HepG2 (cell line): ENCODE data around the gene KHK. TPM values are rescaled to one million over a fixed set of nuclear protein-coding genes. Genes with fewer than 3 reads are reported as not detected.

ENCODE experiments used
- CENPT ChIP-seq: sonication (generic); formaldehyde crosslinking; IDR thresholded peaks from 2 replicates; pipeline ENCODE4 v1.8.0; 2022; ENCODE audit warnings: low read depth, mild to moderate bottlenecking, moderate library complexity, missing genetic modification reagents
- HMGXB3 ChIP-seq: sonication (generic); formaldehyde crosslinking; IDR thresholded peaks from 2 replicates; pipeline ENCODE4 v1.4.0; 2020; ENCODE audit warnings: missing genetic modification reagents, borderline replicate concordance
- HOXA9 ChIP-seq: sonication (generic); formaldehyde crosslinking; IDR thresholded peaks from 2 replicates; pipeline ENCODE4 v1.8.1; 2022; ENCODE audit warnings: missing genetic modification reagents, mild to moderate bottlenecking, moderate library complexity, borderline replicate concordance
- MAZ ChIP-seq, 2 experiments: sonication (generic) in 1 of 2; formaldehyde crosslinking in 1 of 2; IDR thresholded peaks; 2 replicates each; pipeline versions ENCODE4 v1.5.0 to v1.6.1; 2012 to 2020; ENCODE audit warnings: low read depth in 2 of 2, mild to moderate bottlenecking in 2 of 2, borderline replicate concordance in 1 of 2, improper control_type of control experiment in 1 of 2, low read length in 1 of 2, missing genetic modification reagents in 1 of 2, moderate library complexity in 1 of 2
- NFIB ChIP-seq: sonication (generic); formaldehyde crosslinking; IDR thresholded peaks from 2 replicates; pipeline ENCODE4 v1.9.0; 2021; ENCODE audit warnings: missing genetic modification reagents, mild to moderate bottlenecking, borderline replicate concordance
- PRDM15 ChIP-seq: sonication (generic); formaldehyde crosslinking; IDR thresholded peaks from 2 replicates; pipeline ENCODE4 v1.4.0; 2020; ENCODE audit warnings: missing genetic modification reagents
- RCOR2 ChIP-seq: IDR thresholded peaks from 2 replicates; pipeline ENCODE4 v1.6.1; 2016; ENCODE audit warnings: missing biosample characterization, missing genetic modification reagents
- SAFB2 ChIP-seq: sonication (generic); formaldehyde crosslinking; IDR thresholded peaks from 2 replicates; pipeline ENCODE4 v1.5.1; 2020; ENCODE audit warnings: missing genetic modification reagents, low read depth, mild to moderate bottlenecking, borderline replicate concordance
- SRF ChIP-seq: IDR thresholded peaks from 2 replicates; pipeline ENCODE4 v1.6.1; 2011; ENCODE audit warnings: mild to moderate bottlenecking, low read depth, low read length, moderate library complexity
- TCF7L2 ChIP-seq: IDR thresholded peaks from 2 replicates; pipeline ENCODE4 v1.6.1; 2011; ENCODE audit warnings: mild to moderate bottlenecking, low read depth, low read length, moderate library complexity
- ZFP37 ChIP-seq: sonication (generic); formaldehyde crosslinking; IDR thresholded peaks from 2 replicates; pipeline ENCODE4 v1.4.0; 2020; ENCODE audit warnings: missing genetic modification reagents, borderline replicate concordance
- ZNF33A ChIP-seq: sonication (generic); formaldehyde crosslinking; IDR thresholded peaks from 2 replicates; pipeline ENCODE4 v1.5.1; 2020; ENCODE audit warnings: missing genetic modification reagents, mild to moderate bottlenecking, moderate library complexity, borderline replicate concordance
- ZNF644 ChIP-seq: IDR thresholded peaks from 2 replicates; pipeline ENCODE4 v1.6.1; 2016; ENCODE audit warnings: low read depth
- ZNF781 ChIP-seq: sonication (generic); formaldehyde crosslinking; IDR thresholded peaks from 2 replicates; pipeline ENCODE4 v1.5.1; 2020; ENCODE audit warnings: borderline replicate concordance, mild to moderate bottlenecking, missing genetic modification reagents; ENCODE audit errors: not compliant biosample characterization
- polyA plus RNA-seq, 8 experiments: library from polyadenylated mRNA; depleted of rRNA in 3 of 8; stranded (reverse) in 7 of 8; unstranded in 1 of 8; fragments of >200 nt; fragmentation: Illumina TruSeq in 4 of 8; extraction: Trizol in 4 of 8; gene quantifications; 2 replicates each; pipeline versions ENCODE4 v1.2.1 to v1.2.3, GENCODE V29; 2011 to 2016; ENCODE audit warnings: low read depth in 4 of 8, missing spikeins in 1 of 8, mixed read lengths in 1 of 8; ENCODE audit not compliant: insufficient read depth in 1 of 8
- total RNA-seq, 5 experiments: library from RNA; depleted of rRNA; stranded (reverse); fragments of >200 nt; fragmentation: Illumina TruSeq; extraction: Trizol; gene quantifications; 2 replicates each; pipeline ENCODE4 v1.2.3, GENCODE V29; 2016; ENCODE audit warnings: low read depth in 1 of 5
- TF ChIP-seq, protein P1 (sequence below): fragments of 450-650 bp; IDR thresholded peaks from 2 replicates; pipeline ENCODE4 v1.6.1; 2016
- TF ChIP-seq, protein P2 (sequence below): IDR thresholded peaks from 2 replicates; pipeline ENCODE4 v1.6.1; 2018; ENCODE audit warnings: missing genetic modification reagents, mild to moderate bottlenecking, missing compliant biosample characterization

KHK gene
- total and polyA plus RNA-seq, 2 of the 13 experiments (the other 11 are each of a cell fraction or from before 2014, with no cell fraction given), result 40.9 to 99.2 TPM

DNA sequence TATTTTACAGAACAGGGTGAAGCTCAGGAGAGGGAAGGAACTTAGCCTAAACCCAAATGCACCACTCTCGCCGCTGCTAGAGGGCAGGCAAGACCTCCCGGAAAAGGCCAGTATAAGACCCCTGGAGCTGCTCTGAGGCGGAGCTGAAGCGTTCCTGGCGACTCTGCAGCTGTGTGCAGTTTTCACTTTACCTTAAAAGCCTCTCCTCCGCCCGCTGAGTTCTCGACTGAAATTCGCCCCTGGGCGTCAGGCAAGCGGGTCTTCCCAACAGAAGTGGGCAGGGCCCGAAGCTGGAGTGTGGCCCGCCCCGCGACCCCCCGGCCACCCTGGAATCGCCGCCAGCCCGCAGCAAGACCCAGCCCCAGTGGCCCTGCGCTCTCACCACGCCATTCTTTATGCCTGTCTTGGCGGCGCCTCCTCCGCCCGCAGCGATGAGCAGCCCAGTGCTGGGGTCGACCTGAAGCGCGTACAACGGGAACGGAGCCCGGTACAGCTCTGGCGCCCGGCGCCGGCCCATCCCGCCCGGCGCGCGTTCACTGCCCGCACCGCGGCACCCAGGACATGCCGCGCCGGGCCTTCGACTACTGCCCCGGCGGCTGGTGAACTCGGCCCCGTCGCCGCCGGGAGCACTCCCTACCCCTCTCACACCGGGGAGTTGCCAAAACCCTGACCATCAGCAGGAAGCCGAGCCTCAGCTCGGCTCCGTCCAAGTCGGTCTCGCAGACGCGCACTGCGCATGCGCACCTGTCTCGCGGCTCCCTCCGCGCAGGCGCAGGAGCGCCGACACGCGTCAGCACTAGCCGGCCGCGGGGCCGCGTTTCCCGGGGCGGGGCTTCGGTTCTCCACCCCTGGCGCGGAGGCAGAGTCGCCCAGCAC lies 47.6 kb downstream of the KHK start, which contains the start of gene PREB (continued):
- TF ChIP-seq PRDM15 (CRISPR knock-in tag), result no peak
- no peak for TF ChIP-seq ZNF644 (CRISPR knock-in tag)
- TF ChIP-seq ZNF33A (CRISPR knock-in tag), result no peak
- TF ChIP-seq, protein P1, sequence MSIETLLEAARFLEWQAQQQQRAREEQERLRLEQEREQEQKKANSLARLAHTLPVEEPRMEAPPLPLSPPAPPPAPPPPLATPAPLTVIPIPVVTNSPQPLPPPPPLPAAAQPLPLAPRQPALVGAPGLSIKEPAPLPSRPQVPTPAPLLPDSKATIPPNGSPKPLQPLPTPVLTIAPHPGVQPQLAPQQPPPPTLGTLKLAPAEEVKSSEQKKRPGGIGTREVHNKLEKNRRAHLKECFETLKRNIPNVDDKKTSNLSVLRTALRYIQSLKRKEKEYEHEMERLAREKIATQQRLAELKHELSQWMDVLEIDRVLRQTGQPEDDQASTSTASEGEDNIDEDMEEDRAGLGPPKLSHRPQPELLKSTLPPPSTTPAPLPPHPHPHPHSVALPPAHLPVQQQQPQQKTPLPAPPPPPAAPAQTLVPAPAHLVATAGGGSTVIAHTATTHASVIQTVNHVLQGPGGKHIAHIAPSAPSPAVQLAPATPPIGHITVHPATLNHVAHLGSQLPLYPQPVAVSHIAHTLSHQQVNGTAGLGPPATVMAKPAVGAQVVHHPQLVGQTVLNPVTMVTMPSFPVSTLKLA, result no peak
- no peak for TF ChIP-seq NFIB (CRISPR knock-in tag)
- peak; percentile 87 for TF ChIP-seq SAFB2 (CRISPR knock-in tag)
- TF ChIP-seq SRF, result no peak
- TF ChIP-seq HMGXB3 (CRISPR knock-in tag), result no peak
- TF ChIP-seq ZFP37 (CRISPR knock-in tag), result no peak
- TF ChIP-seq HOXA9 (CRISPR knock-in tag), result no peak
- no peak for TF ChIP-seq ZNF781 (CRISPR knock-in tag)
- no peak for TF ChIP-seq RCOR2 (CRISPR knock-in tag)
- TF ChIP-seq, protein P2, sequence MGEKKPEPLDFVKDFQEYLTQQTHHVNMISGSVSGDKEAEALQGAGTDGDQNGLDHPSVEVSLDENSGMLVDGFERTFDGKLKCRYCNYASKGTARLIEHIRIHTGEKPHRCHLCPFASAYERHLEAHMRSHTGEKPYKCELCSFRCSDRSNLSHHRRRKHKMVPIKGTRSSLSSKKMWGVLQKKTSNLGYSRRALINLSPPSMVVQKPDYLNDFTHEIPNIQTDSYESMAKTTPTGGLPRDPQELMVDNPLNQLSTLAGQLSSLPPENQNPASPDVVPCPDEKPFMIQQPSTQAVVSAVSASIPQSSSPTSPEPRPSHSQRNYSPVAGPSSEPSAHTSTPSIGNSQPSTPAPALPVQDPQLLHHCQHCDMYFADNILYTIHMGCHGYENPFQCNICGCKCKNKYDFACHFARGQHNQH, result peak; percentile 70; the same call in 1 of the 2 replicates
- peak; percentile 69; the same call in 1 of the 2 replicates for TF ChIP-seq MAZ (IDR thresholded peaks at IDR 0.05; ENCODE audit: borderline replicate concordance, low read depth, low read length)
- TF ChIP-seq MAZ (CRISPR knock-in tag; IDR thresholded peaks at IDR 0.05; ENCODE audit: low read depth), result peak; percentile 81; the same call in 1 of the 2 replicates
- no peak for TF ChIP-seq CENPT (CRISPR knock-in tag)
- TF ChIP-seq TCF7L2, result no peak
